ENCODE data around the gene SH3PXD2A.
"Not testable (repeated sequence)": the region's sequence is repeated elsewhere in the genome, so short reads cannot be mapped to it uniquely, and the experiment has no call there.

SH3PXD2A gene

DNA sequence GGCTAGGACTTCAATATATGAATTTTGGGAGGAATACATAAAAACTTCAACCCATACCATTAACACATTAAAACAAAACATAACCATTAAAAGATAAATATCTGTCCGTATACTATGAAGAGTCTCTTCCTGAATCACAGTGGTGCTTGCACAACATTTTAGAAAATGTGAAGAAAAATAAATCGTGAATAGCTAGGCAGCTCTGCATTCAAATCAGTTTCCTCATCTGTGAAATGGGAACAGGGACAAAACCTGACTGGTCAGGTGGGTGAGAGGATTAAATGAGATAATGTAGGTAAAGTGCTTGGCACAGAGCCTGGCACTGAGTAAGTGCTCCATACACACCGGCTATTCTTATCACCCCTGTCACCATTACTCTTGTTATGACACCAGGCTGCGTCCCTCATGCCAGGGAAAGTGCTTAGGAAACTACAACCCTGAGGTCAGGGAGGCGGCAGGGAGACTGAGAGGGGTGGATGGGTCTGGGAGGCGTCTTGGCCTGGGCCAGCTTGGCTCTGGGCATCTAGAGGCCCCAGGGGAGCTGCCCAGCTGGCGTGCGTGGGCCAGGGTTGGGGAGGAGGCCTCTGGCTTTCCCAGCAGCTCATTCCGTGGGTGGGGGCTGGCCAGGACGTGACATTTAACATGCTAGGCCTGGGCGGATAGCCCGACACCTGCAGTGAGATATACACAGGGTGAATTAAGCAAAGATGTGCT is 78.3 kb downstream of the SH3PXD2A start:
- Histone ChIP-seq H3K4me3 (ENCODE audit: low read depth in 1 of 2, low read length in 2 of 2) (no peak overlapping the region), H4K20me1 (ENCODE audit: insufficient read depth, low read length) (no peaks in the 10 kb centered on the region), H3K4me2 (ENCODE audit: insufficient read depth, low read length) (no peak overlapping the region), H3K9ac (ENCODE audit: low read depth, low read length) (no peak overlapping the region), H3K36me3 (ENCODE audit: insufficient read depth, low read length) (no peaks in the 10 kb centered on the region), H3K9me3 (ENCODE audit: insufficient read depth, low read length, severe bottlenecking) (no peaks in the 10 kb centered on the region), H3K27ac (ENCODE audit: low read length) (no peak overlapping the region), H3K79me2 (ENCODE audit: insufficient read depth, low read length) (no peaks in the 10 kb centered on the region), H3K27me3 (ENCODE audit: insufficient read depth, low read length, poor library complexity) (no peaks in the 10 kb centered on the region), H2AFZ (ENCODE audit: low read depth, low read length) (no peak overlapping the region), H3K4me1 (ENCODE audit: insufficient read depth, low read length) (peaks cover 12% of the 10 kb centered on the region)
- no peak for DNase-seq
- ATAC-seq (ENCODE audit: insufficient read depth, low read depth): no peak
- TF ChIP-seq CTCF (IDR thresholded peaks at IDR 0.05; ENCODE audit: borderline replicate concordance, extremely low read depth, low read length, poor library complexity, severe bottlenecking) (no peak), EZH2 (IDR thresholded peaks at IDR 0.05; ENCODE audit: borderline replicate concordance, low read depth, low read length, severe bottlenecking) (no peak)

DNA sequence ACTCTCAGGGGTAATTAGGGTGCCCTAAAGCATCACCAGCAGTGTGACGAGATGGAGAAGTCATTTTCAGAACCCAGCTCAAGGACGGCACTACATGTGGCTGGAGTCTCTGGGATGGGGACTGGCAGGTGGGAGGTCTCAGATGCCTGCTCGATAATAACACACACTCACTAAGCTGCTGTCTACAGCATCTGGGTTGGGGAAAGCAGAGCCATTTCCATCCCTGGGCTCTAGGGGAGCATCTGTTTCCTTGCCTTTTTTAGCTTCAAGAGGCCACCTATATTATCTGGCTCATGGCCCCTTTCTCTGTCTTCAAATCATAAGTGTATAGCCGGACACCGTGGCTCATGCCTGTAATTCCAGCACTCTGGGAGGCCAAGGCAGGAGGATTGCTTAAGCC is 79.6 kb downstream of the SH3PXD2A start:
- Histone ChIP-seq H2AFZ (ENCODE audit: low read depth, low read length) (no peak overlapping the region), H3K4me3 (ENCODE audit: low read depth in 1 of 2, low read length in 2 of 2) (no peak overlapping the region), H3K27me3 (ENCODE audit: insufficient read depth, low read length, poor library complexity) (no peaks in the 10 kb centered on the region), H3K36me3 (ENCODE audit: insufficient read depth, low read length) (no peaks in the 10 kb centered on the region), H3K4me2 (ENCODE audit: insufficient read depth, low read length) (no peak overlapping the region), H3K4me1 (ENCODE audit: insufficient read depth, low read length) (peaks cover 21% of the 10 kb centered on the region), H4K20me1 (ENCODE audit: insufficient read depth, low read length) (no peaks in the 10 kb centered on the region), H3K9ac (ENCODE audit: low read depth, low read length) (no peak overlapping the region), H3K27ac (ENCODE audit: low read length) (no peak overlapping the region), H3K9me3 (ENCODE audit: insufficient read depth, low read length, severe bottlenecking) (no peaks in the 10 kb centered on the region), H3K79me2 (ENCODE audit: insufficient read depth, low read length) (no peaks in the 10 kb centered on the region)
- no peak for TF ChIP-seq EZH2 (IDR thresholded peaks at IDR 0.05; ENCODE audit: borderline replicate concordance, low read depth, low read length, severe bottlenecking)
- TF ChIP-seq CTCF (IDR thresholded peaks at IDR 0.05; ENCODE audit: borderline replicate concordance, extremely low read depth, low read length, poor library complexity, severe bottlenecking): no peak
- ATAC-seq (ENCODE audit: insufficient read depth, low read depth) (no peak), DNase-seq (no peak)

DNA sequence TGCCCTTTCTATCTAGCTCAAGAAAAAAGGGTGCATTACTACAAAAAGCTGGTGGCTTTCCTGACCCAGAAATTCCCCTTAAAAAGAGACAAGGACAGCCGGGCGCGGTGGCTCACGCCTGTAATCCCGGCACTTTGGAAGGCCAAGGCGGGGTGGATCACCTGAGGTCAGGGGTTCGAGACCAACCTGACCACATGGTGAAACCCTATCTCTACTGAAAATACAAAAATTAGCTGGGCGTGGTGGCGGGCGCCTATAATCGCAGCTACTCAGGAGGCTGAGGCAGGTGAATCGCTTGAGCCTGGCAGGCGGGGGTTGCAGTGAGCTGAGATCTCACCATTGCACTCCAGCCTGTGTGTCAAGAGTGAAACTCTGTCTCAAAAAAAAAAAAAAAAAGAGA is 82.5 kb downstream of the SH3PXD2A start:
- Histone ChIP-seq H2AFZ (ENCODE audit: low read depth, low read length) (peak overlapping the region; percentile 100), H3K4me1 (ENCODE audit: insufficient read depth, low read length) (peaks cover 21% of the 10 kb centered on the region), H3K27ac (ENCODE audit: low read length) (peak overlapping the region; percentile 94), H3K4me2 (ENCODE audit: insufficient read depth, low read length) (peak overlapping the region; percentile 98), H3K4me3 (ENCODE audit: low read depth in 1 of 2, low read length in 2 of 2) (peak overlapping the region; percentile 18 to 77; a peak in 3 of 4 replicates), H3K9ac (ENCODE audit: low read depth, low read length) (peak overlapping the region; percentile 76)
- H3K9me3 ChIP-seq (ENCODE audit: insufficient read depth, low read length, severe bottlenecking); H3K79me2 ChIP-seq (ENCODE audit: insufficient read depth, low read length); H4K20me1 ChIP-seq (ENCODE audit: insufficient read depth, low read length); H3K27me3 ChIP-seq (ENCODE audit: insufficient read depth, low read length, poor library complexity); ATAC-seq (ENCODE audit: insufficient read depth, low read depth); DNase-seq; H3K36me3 ChIP-seq (ENCODE audit: insufficient read depth, low read length): not testable (repeated sequence)

DNA sequence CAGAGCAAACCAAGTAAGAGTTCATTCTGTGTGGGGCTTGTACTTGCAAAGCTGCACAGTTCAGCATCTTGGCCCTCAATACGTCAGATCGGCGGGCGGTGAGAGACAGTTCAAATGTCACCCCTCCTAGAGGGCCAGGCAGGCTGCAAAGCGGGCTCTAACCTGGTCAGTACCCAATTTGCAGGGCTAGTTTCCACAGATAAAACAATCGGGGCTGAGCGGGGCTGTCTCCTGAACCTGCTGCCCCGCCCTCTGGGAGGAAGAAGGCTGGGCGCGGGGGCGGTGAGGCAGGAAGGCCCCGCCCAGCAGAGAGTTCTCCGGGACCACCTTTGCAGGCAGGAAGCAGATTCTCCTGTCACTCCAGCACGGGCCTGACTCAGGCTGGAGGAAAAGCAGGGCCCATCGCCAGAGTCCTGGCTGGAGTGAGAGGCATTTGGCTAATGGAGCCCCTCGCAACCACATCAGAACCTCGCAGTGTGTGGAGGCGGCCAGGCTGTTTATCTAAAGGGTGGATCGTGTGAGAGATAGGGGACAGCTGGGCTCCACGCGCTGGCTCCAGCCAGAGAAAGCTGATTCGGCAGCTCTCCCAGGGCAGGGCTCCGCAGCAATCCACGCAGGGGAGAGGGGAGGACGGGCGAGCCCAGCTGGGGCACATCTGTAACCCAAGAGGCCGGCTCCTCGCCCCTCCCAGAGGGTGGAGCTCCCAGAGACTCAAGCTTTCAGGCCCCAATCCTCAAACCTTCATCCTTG is 83.1 kb downstream of the SH3PXD2A start:
- Histone ChIP-seq H3K36me3 (ENCODE audit: insufficient read depth, low read length) (no peaks in the 10 kb centered on the region), H3K9me3 (ENCODE audit: insufficient read depth, low read length, severe bottlenecking) (no peaks in the 10 kb centered on the region), H3K4me1 (ENCODE audit: insufficient read depth, low read length) (peaks cover 21% of the 10 kb centered on the region), H3K4me3 (ENCODE audit: low read depth in 1 of 2, low read length in 2 of 2) (peak overlapping the region; percentile 18 to 77; a peak in 3 of 4 replicates), H4K20me1 (ENCODE audit: insufficient read depth, low read length) (no peaks in the 10 kb centered on the region), H3K27me3 (ENCODE audit: insufficient read depth, low read length, poor library complexity) (no peaks in the 10 kb centered on the region), H3K9ac (ENCODE audit: low read depth, low read length) (peak overlapping the region; percentile 76), H3K27ac (ENCODE audit: low read length) (peak overlapping the region; percentile 94), H3K79me2 (ENCODE audit: insufficient read depth, low read length) (no peaks in the 10 kb centered on the region), H2AFZ (ENCODE audit: low read depth, low read length) (peak overlapping the region; percentile 100), H3K4me2 (ENCODE audit: insufficient read depth, low read length) (peak overlapping the region; percentile 98)
- DNase-seq: peak; percentile 86
- TF ChIP-seq EZH2 (IDR thresholded peaks at IDR 0.05; ENCODE audit: borderline replicate concordance, low read depth, low read length, severe bottlenecking): no peak
- TF ChIP-seq CTCF (IDR thresholded peaks at IDR 0.05; ENCODE audit: borderline replicate concordance, extremely low read depth, low read length, poor library complexity, severe bottlenecking): no peak
- ATAC-seq (ENCODE audit: insufficient read depth, low read depth): peak; percentile 92

Data from DND-41 (cell line).